GM23338 (cell line): ENCODE measurements around the gene RPS26. TPM values are rescaled to one million over a fixed set of nuclear protein-coding genes. Genes with fewer than 3 reads are reported as not detected.

Source experiments
- ATAC-seq: fragments of 200-7000 bp; cut with Tn5 transposase; 3 replicates; pipeline ENCODE4 v1.9.1; 2020
- DNase-seq: peaks from one replicate; pipeline ENCODE4 v3.0.0-alpha.2; 2015; ENCODE audit warnings: low spot score
- H2AFZ ChIP-seq: fragments of 200-600 bp; sonication (generic); 2 replicates; pipeline ENCODE4 v1.8.0; 2016; ENCODE audit warnings: antibody characterized with exemption, mild to moderate bottlenecking, moderate library complexity
- H3F3A ChIP-seq: fragments of 200-600 bp; sonication (generic); replicated peaks from 2 replicates; pipeline ENCODE4 v1.8.0; 2017; ENCODE audit warnings: antibody characterized with exemption, mixed run types, low read depth
- H3K27ac ChIP-seq: fragments of 200-600 bp; sonication (generic); 2 replicates; pipeline ENCODE4 v1.6.1; 2016; ENCODE audit warnings: low read depth
- H3K27me3 ChIP-seq: fragments of 200-600 bp; sonication (generic); 2 replicates; pipeline ENCODE4 v1.8.0; 2016; ENCODE audit warnings: mild to moderate bottlenecking, mixed run types, moderate library complexity; ENCODE audit not compliant: insufficient read depth
- H3K36me3 ChIP-seq: fragments of 200-600 bp; sonication (generic); 2 replicates; pipeline ENCODE4 v1.8.0; 2016; ENCODE audit warnings: mild to moderate bottlenecking; ENCODE audit not compliant: insufficient read depth
- H3K4me1 ChIP-seq: fragments of 200-600 bp; sonication (generic); 2 replicates; pipeline ENCODE4 v1.8.0; 2016; ENCODE audit warnings: mild to moderate bottlenecking, moderate library complexity; ENCODE audit not compliant: insufficient read depth
- H3K4me2 ChIP-seq: fragments of 200-600 bp; sonication (generic); 2 replicates; pipeline ENCODE4 v1.7.1; 2017; ENCODE audit warnings: mixed run types
- H3K4me3 ChIP-seq: fragments of 200-600 bp; sonication (generic); 2 replicates; pipeline ENCODE4 v1.6.1; 2016; ENCODE audit warnings: mixed run types
- H3K79me2 ChIP-seq: fragments of 200-600 bp; sonication (generic); replicated peaks from 2 replicates; pipeline ENCODE4 v1.8.0; 2017; ENCODE audit warnings: mild to moderate bottlenecking; ENCODE audit not compliant: insufficient read depth
- H3K9me2 ChIP-seq: fragments of 200-600 bp; sonication (generic); 2 replicates; pipeline ENCODE4 v1.8.0; 2017; ENCODE audit not compliant: insufficient read depth
- H4K20me1 ChIP-seq: fragments of 200-600 bp; sonication (generic); replicated peaks from 2 replicates; pipeline ENCODE4 v1.8.0; 2017; ENCODE audit warnings: mild to moderate bottlenecking; ENCODE audit not compliant: insufficient read depth
- H3K27ac Mint-ChIP-seq: 2 replicates; pipeline ENCODE4 v1.8.0; 2020; ENCODE audit warnings: inconsistent platforms, mild to moderate bottlenecking, moderate library complexity, mixed read lengths
- H3K27me3 Mint-ChIP-seq: 3 replicates; pipeline ENCODE4 v1.8.0; 2022; ENCODE audit warnings: low read depth, mild to moderate bottlenecking, moderate library complexity, mixed read lengths, inconsistent platforms; ENCODE audit not compliant: insufficient read depth, poor library complexity
- H3K36me3 Mint-ChIP-seq: 3 replicates; pipeline ENCODE4 v1.8.0; 2021; ENCODE audit warnings: low read depth, mild to moderate bottlenecking, inconsistent platforms, moderate library complexity, mixed read lengths
- H3K4me1 Mint-ChIP-seq: 3 replicates; pipeline ENCODE4 v1.8.0; 2020; ENCODE audit warnings: mild to moderate bottlenecking, inconsistent platforms, mixed read lengths
- H3K4me3 Mint-ChIP-seq: 3 replicates; pipeline ENCODE4 v1.8.0; 2021; ENCODE audit warnings: moderate library complexity, mild to moderate bottlenecking, inconsistent platforms, mixed read lengths
- H3K9me3 Mint-ChIP-seq: 3 replicates; pipeline ENCODE4 v1.8.0; 2020; ENCODE audit warnings: moderate library complexity, mild to moderate bottlenecking, inconsistent platforms, mixed read lengths
- JUNB ChIP-seq: IDR thresholded peaks from one replicate; pipeline ENCODE4 v1.6.1; 2016; ENCODE audit warnings: antibody characterized with exemption; ENCODE audit not compliant: unreplicated experiment
- NANOG ChIP-seq: IDR thresholded peaks from 2 replicates; pipeline ENCODE4 v1.6.1; 2016; ENCODE audit warnings: antibody characterized with exemption, borderline replicate concordance
- ZNF114 ChIP-seq: fragments of 250-450 bp; sonication (Bioruptor Pico); IDR thresholded peaks from 2 replicates; pipeline ENCODE4 v1.5.0; 2020; ENCODE audit warnings: mild to moderate bottlenecking, moderate library complexity
- ZNF331 ChIP-seq: fragments of 250-450 bp; sonication (Bioruptor Pico); IDR thresholded peaks from 2 replicates; pipeline ENCODE4 v1.5.0; 2020; ENCODE audit warnings: low read depth, mild to moderate bottlenecking, moderate library complexity
- ZNF462 ChIP-seq: fragments of 250-450 bp; sonication (Bioruptor Pico); IDR thresholded peaks from 2 replicates; pipeline ENCODE4 v1.5.0; 2020; ENCODE audit warnings: mild to moderate bottlenecking, moderate library complexity
- polyA plus RNA-seq: library from polyadenylated mRNA; unstranded; fragments of >200 nt; fragmentation: Nextera tagmentation; extraction: Ambion mirVana; gene quantifications from 2 replicates; pipeline ENCODE4 v1.2.1, GENCODE V29; 2016
- total RNA-seq: library from RNA; depleted of rRNA; stranded (reverse); fragments of >200 nt; shearing (Covaris generic); gene quantifications from 2 replicates; pipeline ENCODE4 v1.2.3, GENCODE V29; 2014
- TF ChIP-seq, protein P1 (sequence below), 2 experiments: fragments of 200-600 bp in 1 of 2; sonication (generic) in 1 of 2; conservative IDR thresholded peaks; 2 replicates each; pipeline versions ENCODE4 v1.5.1 to v1.6.1; 2016 to 2017; ENCODE audit warnings: antibody characterized with exemption in 2 of 2, low read depth in 2 of 2, mild to moderate bottlenecking in 2 of 2, moderate library complexity in 1 of 2
- TF ChIP-seq, protein P2 (sequence below): IDR thresholded peaks from one replicate; pipeline ENCODE4 v1.6.1; 2018; ENCODE audit warnings: antibody characterized with exemption; ENCODE audit not compliant: unreplicated experiment

RPS26 gene
- total and polyA plus RNA-seq, 2 experiments from 2014 or later = 655 to 772 TPM

DNA sequence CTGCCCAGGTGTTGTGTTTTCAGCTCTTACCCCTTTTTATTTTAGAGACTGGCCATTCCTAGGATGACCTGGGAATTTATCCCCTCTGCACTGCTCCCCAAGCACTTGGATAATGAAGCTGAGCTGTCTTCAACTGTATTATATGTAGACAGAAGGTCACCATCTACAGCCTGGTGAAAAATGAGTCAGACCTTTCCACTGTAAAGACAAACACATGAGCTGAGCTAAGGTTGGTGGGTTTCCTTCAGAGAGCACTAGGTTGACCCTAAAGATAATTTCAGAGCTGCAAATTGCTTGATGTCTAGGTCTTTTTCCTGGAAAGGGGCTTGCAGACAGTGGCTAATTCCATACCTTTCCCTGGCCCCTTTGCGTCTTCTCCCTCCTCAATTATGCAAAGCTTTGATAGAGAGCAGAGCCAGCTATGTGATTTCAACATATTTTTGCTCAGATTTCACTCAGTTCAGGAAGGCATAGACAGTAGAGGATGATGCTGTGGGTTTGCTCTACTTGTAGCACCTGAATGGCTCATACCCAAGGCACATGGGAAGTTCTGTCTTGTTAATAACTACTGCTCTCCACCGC, 30.1 kb upstream of the RPS26 start (continued):
- no peak for TF ChIP-seq ZNF462 (CRISPR knock-in tag)

DNA sequence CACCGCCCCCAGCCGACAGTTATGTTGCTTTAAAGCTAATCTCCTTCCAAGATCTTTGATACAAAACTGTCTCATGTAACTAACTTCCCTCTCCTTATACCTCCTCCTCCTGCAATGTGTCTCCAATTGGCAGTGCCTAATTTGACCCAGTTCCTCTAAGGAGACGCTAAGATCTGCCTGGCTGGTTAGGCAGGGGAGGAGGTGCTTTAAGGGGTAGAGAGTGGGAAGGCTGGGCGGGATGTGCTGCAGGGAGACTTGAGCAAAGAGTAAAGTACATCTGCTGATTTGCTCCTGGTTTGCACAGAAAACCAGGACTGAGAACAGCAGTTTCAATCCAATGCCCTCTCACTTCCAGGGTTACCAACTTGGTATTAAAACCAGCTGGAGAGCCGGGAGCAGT, 28.2 kb upstream of the RPS26 start:
- ATAC-seq = no peak
- no peaks in the 10 kb centered on the region for H3K27me3 ChIP-seq
- H3K27ac Mint-ChIP-seq = no peak overlapping the region; the same call in 1 of the 2 replicates
- H3K27me3 Mint-ChIP-seq = peaks cover 8% of the 10 kb centered on the region
- no peaks in the 10 kb centered on the region for H3K79me2 ChIP-seq
- H3K36me3 ChIP-seq = no peaks in the 10 kb centered on the region; the same call in 1 of the 2 replicates
- H3K4me3 Mint-ChIP-seq = no peak overlapping the region
- H3K27ac ChIP-seq = no peak overlapping the region
- H3F3A ChIP-seq = 0 out of 2 replicates have a peak, but pooled peaks cover 4% of the 10 kb centered on the region
- peaks cover 10% of the 10 kb centered on the region; the same call in 1 of the 3 replicates for H3K36me3 Mint-ChIP-seq
- H3K9me3 Mint-ChIP-seq = no peaks in the 10 kb centered on the region
- H3K9me2 ChIP-seq = no peaks in the 10 kb centered on the region
- H3K4me3 ChIP-seq = no peak overlapping the region
- H3K4me2 ChIP-seq = no peak overlapping the region
- H3K4me1 Mint-ChIP-seq = peaks cover 7% of the 10 kb centered on the region; the same call in 2 of the 3 replicates
- no peak overlapping the region for H2AFZ ChIP-seq
- no peak for DNase-seq
- H4K20me1 ChIP-seq = no peaks in the 10 kb centered on the region
- peaks cover 2% of the 10 kb centered on the region for H3K4me1 ChIP-seq
- no peak for TF ChIP-seq JUNB
- no peak for TF ChIP-seq NANOG
- no peak for TF ChIP-seq ZNF331 (CRISPR knock-in tag)
- TF ChIP-seq ZNF114 (CRISPR knock-in tag) = no peak
- TF ChIP-seq, protein P1, sequence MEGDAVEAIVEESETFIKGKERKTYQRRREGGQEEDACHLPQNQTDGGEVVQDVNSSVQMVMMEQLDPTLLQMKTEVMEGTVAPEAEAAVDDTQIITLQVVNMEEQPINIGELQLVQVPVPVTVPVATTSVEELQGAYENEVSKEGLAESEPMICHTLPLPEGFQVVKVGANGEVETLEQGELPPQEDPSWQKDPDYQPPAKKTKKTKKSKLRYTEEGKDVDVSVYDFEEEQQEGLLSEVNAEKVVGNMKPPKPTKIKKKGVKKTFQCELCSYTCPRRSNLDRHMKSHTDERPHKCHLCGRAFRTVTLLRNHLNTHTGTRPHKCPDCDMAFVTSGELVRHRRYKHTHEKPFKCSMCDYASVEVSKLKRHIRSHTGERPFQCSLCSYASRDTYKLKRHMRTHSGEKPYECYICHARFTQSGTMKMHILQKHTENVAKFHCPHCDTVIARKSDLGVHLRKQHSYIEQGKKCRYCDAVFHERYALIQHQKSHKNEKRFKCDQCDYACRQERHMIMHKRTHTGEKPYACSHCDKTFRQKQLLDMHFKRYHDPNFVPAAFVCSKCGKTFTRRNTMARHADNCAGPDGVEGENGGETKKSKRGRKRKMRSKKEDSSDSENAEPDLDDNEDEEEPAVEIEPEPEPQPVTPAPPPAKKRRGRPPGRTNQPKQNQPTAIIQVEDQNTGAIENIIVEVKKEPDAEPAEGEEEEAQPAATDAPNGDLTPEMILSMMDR (conservative IDR thresholded peaks at IDR 0.05; ENCODE audit: low read depth in 2 of 2) = no peak
- TF ChIP-seq, protein P2, sequence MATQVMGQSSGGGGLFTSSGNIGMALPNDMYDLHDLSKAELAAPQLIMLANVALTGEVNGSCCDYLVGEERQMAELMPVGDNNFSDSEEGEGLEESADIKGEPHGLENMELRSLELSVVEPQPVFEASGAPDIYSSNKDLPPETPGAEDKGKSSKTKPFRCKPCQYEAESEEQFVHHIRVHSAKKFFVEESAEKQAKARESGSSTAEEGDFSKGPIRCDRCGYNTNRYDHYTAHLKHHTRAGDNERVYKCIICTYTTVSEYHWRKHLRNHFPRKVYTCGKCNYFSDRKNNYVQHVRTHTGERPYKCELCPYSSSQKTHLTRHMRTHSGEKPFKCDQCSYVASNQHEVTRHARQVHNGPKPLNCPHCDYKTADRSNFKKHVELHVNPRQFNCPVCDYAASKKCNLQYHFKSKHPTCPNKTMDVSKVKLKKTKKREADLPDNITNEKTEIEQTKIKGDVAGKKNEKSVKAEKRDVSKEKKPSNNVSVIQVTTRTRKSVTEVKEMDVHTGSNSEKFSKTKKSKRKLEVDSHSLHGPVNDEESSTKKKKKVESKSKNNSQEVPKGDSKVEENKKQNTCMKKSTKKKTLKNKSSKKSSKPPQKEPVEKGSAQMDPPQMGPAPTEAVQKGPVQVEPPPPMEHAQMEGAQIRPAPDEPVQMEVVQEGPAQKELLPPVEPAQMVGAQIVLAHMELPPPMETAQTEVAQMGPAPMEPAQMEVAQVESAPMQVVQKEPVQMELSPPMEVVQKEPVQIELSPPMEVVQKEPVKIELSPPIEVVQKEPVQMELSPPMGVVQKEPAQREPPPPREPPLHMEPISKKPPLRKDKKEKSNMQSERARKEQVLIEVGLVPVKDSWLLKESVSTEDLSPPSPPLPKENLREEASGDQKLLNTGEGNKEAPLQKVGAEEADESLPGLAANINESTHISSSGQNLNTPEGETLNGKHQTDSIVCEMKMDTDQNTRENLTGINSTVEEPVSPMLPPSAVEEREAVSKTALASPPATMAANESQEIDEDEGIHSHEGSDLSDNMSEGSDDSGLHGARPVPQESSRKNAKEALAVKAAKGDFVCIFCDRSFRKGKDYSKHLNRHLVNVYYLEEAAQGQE = no peak
